HL-60 (cell line): ENCODE measurements around the gene USP40.

Experiments
- CTCF ChIP-seq: IDR thresholded peaks from one replicate; pipeline ENCODE4 v1.5.1; 2011; ENCODE audit warnings: low read length, control low read depth, inconsistent platforms; ENCODE audit not compliant: insufficient read depth
- REST ChIP-seq: IDR thresholded peaks from 2 replicates; pipeline ENCODE4 v1.6.1; 2012; ENCODE audit warnings: low read depth; ENCODE audit not compliant: insufficient replicate concordance

GRCh38 chr2:233519787-233520611 is 46.6 kb downstream of the USP40 start:
- no peak for TF ChIP-seq CTCF
- no peak for TF ChIP-seq REST
